NCI-H226 (cell line): ENCODE measurements around the gene GABRA6.
"Not testable (repeated sequence)": the region's sequence is repeated elsewhere in the genome, so short reads cannot be mapped to it uniquely, and the experiment has no call there.

Source experiments
- DNase-seq: peaks from one replicate; pipeline ENCODE4 v3.0.0-alpha.2; 2015

Gene GABRA6

GRCh38 chr5:161685461-161685860 lies at the start of gene GABRA6:
GABRA6 (plus strand) TSS chr5:161685721; CDS start chr5:161685990, 269 bp downstream.
- DNase-seq, result no peak

DNA sequence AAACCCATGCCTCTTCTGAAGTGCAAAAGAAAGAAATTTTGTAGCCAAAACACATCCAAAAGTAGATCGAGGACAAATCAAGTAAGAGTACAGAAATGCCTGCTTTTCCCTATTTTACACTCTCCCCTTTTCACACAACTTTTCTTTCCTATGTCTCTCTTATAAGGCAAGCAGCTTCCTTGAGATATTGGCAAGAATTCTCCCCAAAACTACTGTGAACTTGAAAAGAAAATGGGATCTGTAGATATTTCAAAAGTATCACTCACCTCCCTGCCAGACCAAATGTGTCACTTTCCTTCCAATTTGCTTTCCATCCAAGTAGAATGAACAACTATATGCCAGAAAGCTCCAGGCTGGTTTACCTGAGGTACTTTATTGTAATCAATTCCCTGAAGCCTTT lies 47.9 kb upstream of the GABRA6 start:
- no peak for DNase-seq

GRCh38 chr5:161641444-161641843 lies 44.1 kb upstream of the GABRA6 start:
- DNase-seq, result no peak

DNA sequence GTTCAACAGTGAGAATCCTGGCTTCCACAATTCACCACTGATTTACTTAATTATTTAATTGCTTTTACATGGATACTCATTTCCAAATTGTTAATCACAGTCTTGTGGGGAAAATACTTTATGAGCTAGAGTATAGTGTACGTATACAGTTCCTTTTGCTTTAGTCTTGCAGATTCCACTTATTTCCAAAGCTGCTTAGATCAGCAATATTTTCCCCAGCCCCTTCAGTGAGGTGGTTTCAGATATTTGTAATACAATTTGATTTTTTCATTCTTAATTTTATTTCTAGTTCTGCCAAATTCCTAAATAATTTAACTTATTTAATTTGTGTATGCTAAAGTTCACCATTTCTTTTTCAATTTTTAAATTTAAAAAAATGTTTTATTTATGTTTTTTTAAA lies 40.3 kb upstream of the GABRA6 start:
- DNase-seq, result no peak

DNA sequence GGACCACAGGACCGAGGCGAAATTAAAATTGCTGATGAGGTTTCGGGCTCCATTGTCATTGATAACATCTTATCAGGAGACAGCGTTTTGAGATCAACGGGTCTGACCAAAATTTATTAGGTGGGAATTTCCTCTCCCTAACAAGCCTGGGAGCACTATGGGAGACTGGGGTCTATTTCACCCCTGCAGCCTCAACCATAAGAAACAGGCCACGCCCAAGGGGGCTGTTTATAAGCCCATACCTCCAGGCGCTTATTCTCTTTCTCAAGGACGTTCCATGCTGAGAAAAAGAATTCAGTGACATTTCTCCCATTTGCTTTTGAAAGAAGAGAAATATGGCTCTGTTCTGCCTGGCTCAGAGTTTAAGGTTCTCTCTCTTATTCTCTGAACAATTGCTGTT lies 33.6 kb upstream of the GABRA6 start:
- not testable (repeated sequence) for DNase-seq

DNA sequence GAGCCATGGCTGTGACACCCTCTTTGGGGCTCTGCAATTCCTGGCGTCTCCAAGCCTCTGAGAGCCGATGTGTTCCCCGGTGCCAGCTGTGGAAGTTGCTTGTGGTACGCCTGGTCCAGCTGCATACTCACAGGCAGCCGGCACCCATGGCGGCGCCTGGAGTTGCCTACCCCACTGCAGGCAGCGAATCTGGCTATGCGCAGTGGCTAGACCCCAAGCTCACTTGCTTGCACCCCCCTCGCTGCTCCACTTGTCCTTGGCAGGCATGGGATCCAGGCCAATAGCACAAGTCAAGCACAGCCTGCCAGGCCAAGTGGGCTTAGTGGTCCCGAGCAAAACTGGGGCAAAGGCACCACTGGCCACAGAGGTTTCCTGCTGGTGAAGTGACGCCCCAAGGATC lies 24.7 kb upstream of the GABRA6 start:
- no peak for DNase-seq

DNA sequence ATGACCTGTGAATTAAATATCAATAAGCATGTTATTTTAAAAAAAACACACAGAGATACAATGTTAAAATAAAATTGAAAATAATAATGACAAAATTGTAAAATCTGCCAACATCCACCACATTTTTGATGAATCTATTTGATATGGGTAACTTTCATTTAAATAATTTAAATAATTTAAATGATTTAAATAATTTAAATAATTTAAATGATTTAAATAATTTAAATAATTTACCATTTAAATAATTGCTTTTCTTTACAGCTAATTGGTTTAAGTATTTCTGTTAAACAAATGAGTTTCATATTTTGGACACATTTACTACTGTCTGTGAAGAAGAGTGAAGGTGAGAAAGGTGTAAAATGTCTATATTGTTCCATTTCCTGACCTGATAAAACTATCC lies 22.1 kb upstream of the GABRA6 start:
- DNase-seq, result no peak

DNA sequence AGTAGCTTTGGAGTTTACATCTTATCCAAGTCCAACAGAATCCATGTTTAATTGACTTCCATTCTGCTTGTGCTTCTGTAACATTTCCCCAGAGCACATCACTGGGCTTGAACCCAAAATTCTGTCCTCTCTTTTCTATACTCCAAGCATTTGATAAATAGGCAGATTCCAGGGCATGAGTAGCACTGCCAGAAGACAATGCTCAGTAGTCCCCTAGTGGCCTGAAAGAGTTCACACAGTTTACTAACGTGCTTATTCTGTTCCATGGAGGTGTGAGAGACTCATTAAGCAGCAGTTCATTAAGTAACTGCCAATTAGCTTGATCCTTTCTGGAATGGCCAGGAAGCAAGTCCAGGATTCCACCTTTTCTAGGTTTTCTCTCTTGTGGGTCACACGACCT lies 9.4 kb upstream of the GABRA6 start:
- no peak for DNase-seq

GRCh38 chr5:161686149-161686548 lies 628 bp downstream of the GABRA6 start:
- no peak for DNase-seq

DNA sequence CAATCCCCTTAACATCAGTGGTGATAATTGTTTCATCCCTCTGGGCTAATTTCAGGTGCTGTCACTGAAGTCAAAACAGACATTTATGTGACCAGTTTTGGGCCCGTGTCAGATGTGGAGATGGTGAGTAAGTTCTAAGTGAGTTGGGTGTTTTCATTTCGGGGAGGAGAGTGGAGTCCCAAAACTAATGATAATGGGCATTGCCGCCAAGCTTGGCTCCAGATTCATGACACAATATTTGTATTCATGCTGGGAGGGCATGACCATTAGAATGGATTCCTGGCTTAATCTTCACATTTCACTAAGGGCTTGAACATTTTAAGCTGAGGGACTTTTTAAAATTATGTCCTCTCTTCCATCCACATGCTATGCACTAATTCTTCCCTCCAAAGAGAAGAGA lies 1.4 kb downstream of the GABRA6 start:
- DNase-seq, result no peak

- DNase-seq, result no peak
These were observed 1.8 kb downstream of the GABRA6 start for GRCh38 chr5:161687316-161687715.

GRCh38 chr5:161691911-161692310 lies 6.4 kb downstream of the GABRA6 start:
- no peak for DNase-seq

GRCh38 chr5:161697001-161697400 lies 11.5 kb downstream of the GABRA6 start:
- DNase-seq, result no peak

DNA sequence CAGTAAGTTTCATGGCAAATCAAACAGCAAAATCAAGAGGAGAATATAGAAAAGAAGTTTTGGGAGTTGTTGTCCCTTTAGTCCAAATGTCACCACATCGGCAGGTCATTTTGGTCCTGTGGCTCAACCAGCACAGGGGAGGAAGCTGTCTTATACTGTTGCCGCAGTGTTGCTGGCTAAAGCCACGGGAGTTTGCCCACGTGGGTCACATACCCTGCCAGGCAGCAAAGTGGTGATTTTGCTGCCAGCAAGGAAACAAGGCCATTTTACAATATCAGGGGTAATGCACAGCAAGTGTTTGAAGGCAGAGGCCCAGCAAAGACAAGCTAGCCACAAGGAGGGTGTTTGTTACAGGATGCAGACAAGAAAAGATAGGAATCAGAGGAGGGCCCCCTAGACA lies 14.5 kb downstream of the GABRA6 start:
- no peak for DNase-seq

DNA sequence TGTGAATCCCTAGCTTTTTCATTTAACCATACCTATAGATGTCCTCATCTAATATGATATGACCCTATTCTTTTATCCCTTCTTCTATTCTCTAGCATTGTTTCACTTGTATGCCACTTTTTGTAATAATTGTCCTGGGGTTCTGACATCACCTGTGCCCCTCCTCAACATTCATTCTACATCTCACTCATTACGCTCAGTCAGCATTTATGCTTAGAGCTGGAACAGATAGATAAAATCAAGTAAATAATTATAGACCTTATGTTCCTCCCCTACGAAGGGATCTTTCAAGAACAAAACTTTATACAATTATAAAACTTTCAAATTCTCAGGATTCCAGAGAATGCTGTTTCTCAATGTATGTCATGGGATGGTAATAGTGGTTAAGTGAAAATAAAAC lies 18.0 kb downstream of the GABRA6 start:
- no peak for DNase-seq

DNA sequence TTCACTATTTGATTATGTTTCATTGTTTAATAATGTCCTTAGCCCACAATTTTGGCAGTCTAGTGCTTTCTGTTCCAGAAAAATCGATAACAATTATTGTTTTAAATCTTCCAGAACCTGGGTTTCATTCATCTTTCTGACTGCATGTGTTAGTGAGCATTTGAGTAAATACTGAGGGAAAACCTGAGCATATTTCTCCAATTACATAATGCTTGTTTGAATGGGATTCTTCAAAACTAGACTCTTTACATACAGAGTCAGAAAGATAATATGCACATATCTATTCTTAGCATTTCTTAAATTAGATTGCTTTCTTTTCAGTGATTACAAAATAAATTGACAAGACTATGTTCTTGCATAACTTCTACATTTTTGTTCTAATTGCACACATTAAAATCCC lies 21.9 kb downstream of the GABRA6 start:
- DNase-seq, result no peak

DNA sequence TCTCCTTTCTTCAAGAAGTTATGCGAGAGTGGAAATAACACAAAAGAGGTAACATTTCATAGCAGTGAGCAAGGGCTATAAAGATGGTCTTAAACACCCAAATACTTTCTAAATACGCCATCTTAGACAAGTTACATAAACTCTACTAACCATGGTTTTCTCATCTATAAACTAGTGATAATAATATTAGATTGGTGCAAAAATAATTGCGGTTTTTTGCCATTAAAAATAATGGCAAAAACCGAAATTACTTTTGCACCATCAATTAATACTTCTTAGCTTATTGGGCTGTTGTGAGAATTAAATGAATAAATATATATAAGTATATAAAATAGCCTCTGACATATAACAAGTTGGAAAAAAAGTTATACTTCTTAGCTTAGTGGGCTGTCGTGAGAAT lies 23.7 kb downstream of the GABRA6 start:
- DNase-seq, result no peak

GRCh38 chr5:161713042-161713441 lies 27.5 kb downstream of the GABRA6 start:
- no peak for DNase-seq

DNA sequence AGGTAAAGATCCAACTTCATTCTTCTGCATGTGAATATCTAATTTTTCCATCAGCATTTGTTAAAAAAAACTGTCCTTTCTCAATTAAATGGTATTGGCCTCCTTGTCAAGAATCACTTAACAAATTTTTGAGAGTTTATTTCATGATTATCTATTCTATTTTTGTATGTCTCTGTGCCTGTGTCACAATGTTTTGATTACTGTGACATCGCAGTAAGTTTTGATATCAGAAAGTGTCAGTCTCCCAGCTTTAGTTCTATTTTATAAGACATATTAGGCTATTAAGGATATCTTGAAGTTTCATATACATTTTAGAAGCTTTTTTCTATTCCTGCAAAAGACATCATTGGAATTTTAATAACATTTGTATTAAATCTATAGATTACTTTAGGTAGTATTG lies 33.6 kb downstream of the GABRA6 start:
- no peak for DNase-seq

GRCh38 chr5:161720460-161720859 lies 34.9 kb downstream of the GABRA6 start:
- no peak for DNase-seq

DNA sequence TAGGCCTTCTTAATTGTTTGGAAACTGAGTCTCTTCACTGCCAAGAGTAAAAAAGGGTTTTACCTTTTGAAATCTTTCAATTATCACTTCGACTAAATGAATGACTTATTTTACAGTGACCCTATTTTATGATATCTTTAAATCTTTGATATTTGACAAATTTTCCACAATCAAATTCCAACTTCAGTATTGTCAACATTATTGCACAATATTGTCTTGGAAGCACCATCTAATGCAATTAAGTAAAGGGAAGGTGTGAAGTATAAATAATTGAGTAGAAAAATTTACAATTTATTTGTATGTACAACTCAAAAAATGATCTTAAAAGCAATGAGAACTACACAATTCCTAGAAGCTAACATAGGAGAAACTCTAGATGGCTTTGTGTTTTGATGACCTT lies 49.2 kb downstream of the GABRA6 start:
- no peak for DNase-seq

- DNase-seq, result no peak
These were observed 54.9 kb downstream of the GABRA6 start for GRCh38 chr5:161740433-161740832.

GRCh38 chr5:161744276-161744675 lies 58.8 kb downstream of the GABRA6 start:
- DNase-seq, result no peak

DNA sequence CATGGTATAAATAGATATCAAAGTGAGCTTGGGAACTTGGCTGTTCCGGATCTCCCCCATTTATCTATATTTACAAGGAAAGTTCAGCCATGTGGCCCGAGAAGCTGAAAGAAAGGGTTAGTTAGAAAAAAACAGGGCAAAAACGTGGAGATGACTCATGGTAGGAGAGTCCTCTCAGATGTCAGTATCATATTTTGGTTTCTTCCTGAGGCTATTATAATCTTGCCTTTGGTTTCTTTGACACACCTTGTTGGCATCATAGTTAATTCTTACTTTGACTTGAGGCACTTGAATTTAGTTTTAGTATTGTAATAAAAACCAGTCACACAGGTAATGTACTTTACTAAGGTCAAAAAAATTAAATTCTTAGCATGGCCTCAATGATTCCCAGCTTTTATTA lies 59.9 kb downstream of the GABRA6 start:
- no peak for DNase-seq

- no peak for DNase-seq
These were observed 65.7 kb downstream of the GABRA6 start for GRCh38 chr5:161751265-161751664.
